GM19455 (cell line): ENCODE data around the gene GNG12.

Source experiments
- ATAC-seq: cut with Tn5 transposase; IDR thresholded peaks from one replicate; pipeline ENCODE4 v1.9.1; 2021; ENCODE audit not compliant: unreplicated experiment

The GNG12 gene

GRCh38 chr1:67832737-67833601, at the start of gene GNG12:
GNG12 (minus strand) TSS chr1:67833467; CDS start chr1:67707686, 125,781 bp downstream.
- no peak for ATAC-seq

DNA sequence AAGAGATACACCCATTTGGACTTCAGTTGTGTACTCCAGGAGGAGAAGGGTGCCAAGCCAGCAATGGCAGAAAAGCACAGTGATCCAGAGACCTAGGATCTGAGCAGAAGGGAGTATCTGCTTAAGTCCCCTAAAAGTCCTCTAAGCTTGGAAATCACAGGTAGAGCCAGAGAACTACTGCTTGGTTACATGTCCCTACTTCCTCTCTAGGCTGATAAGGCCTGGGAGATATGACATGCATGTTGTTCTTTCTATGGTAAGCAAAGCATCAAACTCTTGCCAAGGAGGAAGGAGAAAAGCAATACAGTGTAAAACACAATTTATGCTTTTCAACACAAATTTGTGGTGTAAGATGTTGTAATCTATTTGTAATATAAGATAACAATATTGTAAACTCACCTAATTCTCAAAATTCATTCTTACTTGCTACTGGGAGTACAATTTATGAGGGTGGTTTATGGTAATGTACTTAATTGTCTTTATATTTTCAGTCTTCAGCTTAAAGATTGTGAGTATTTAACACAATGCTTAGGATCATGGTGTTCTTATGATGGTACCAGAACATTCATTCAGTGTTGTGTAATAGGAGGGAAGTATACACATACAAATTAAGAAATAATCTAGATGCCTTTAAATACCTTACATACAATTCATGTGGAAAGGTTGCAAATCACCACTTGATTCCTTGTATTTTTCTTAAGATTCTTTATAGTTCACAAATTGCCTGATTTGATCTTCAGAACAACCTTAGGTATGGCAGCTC, 49.1 kb upstream of the GNG12 start:
- ATAC-seq, result no peak

DNA sequence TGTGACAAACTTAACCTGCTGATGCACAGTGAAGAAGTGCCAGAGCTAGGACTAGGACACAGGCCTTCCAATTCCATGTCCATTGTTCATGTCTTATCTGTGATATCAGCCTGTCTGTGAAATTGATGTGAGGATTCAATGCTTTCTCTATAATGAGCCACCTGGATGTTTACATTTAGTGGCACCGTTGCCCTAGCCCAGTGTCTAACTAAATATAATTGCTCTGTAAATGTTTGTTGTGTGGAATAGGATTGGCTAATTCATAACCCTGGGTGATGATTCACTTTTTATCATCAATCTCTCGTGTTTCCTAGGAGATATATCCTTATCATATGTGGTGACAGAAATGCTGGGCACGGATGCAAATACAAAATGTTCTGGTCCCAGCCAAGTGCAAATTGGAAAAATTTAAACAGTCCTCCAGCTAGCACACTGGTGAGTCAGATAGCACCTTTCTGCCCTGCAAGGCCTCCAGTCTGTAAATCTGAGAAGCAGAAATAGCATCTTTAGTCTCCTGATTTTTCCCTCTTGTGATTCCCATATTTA, 46.9 kb upstream of the GNG12 start:
- no peak for ATAC-seq

GRCh38 chr1:67879485-67879884, 46.2 kb upstream of the GNG12 start:
- ATAC-seq, result no peak

DNA sequence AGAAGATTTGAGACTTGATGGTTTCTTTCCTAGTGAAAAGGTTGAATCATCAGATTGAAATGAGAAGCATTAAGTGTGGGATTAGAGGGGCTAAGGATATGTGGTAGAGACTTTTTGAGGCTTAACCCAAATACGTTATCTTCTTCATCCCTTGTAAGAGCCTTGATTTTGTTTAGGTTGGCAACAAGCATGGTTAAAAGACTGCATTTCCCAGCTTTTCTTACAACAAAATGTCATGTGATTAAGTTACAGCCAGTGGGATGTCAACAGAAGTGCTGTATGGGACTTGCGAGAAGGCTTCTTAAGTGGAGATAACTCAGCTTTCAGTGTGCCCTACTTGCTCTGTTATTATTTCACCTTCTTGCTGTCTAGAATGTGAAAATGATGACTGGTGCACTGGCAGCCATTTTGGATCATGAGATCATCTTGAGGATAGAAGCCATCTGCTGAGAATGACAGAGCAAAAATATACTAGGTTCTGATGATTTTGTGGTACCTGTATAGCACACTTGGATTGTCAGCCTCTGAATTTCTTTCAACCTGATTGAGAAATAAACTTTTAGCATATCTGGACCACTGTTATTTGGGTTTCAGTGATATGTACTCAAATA, 41.3 kb upstream of the GNG12 start:
- no peak for ATAC-seq

- no peak for ATAC-seq
These were observed 36.0 kb upstream of the GNG12 start for GRCh38 chr1:67869233-67869632.

DNA sequence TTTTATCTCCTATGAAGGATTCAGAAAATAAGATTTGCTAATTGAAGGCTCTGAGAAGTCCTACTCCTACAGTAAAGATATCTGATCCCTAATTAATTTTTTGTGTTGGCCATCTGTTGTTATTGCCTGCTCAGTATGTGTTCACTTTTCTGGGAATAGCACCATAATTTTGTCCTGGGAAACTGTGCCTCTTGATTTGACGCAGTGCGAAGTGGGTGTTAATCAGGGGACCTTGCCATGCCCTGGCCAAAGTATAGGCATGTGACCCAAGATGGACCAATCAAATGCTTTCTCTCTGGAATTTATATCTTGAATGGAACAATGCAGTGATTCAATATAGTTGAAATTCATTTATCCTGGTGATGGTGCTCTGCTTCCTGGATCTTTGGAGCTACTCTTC, 30.4 kb upstream of the GNG12 start:
- no peak for ATAC-seq

GRCh38 chr1:67862685-67863084, 29.4 kb upstream of the GNG12 start:
- no peak for ATAC-seq

DNA sequence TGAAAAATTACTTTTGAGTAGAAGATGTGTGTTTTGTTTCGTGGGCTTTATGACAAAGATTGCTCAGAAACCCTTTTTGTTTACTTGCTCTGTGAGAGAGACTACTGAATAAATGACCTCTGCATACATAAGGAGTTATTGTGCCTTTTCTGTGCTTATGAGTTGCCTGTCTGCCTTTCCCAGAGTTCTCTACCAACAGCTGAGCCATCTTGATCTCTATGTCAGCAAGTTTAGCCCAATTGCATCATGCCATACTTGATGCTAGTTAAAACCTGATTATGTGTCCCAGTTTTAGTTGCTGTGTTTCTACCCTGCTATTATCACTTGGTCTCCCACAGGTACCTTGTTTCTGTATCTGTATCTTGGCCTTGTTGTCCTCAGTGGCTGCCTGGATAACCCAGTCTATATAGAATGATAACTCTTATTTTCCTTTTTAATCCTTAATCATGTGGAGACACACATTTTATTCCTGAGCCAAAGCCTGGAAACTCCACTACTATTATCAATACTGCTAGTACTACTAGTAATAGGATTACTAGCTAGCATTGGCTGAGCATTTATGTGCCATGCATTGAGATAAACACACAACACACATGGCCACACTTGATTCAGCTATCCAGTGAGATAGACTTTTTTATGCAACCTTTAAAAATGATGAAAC, 28.7 kb upstream of the GNG12 start:
- ATAC-seq, result no peak

DNA sequence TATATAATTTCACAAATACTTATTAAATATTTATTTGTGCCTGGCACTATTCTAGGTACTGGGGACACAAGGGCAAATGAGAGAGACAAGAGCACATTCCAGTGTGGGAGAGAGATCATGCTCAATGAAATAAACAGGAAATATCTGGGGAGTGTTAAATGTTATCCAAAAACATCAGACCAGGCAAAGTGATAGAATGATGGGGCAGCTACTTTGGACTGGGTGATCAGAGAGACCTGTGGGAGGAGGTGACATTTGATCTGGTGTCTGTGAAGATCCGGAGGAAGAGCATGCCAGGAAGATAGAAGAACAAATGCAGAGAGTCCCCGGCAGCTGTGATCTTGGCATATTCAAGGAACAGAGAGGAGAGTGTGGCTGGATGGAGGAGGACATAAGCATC, 27.5 kb upstream of the GNG12 start:
- ATAC-seq, result no peak

GRCh38 chr1:67856921-67857320, 23.7 kb upstream of the GNG12 start:
- no peak for ATAC-seq

- no peak for ATAC-seq
These were observed 22.7 kb upstream of the GNG12 start for GRCh38 chr1:67855961-67856360.

DNA sequence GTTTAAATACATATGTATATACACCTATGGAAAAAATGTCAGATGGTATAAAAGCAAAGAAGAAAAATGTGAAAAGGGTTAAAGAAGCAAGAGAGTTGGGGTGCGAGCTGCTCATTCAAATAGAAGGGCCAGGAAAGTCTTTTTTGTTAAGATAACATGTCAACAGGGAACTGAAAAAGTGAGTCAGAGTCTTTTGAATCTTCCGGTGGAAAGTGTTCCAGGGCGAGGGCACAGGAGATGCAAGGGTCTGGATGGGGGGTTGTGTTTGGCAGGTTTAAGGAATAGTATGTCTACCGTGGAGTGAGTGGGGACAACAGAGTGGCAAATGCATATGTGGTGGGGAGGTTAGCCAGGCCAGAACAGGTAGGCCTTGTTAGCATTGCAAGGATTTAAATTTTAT, 22.2 kb upstream of the GNG12 start:
- ATAC-seq, result no peak

DNA sequence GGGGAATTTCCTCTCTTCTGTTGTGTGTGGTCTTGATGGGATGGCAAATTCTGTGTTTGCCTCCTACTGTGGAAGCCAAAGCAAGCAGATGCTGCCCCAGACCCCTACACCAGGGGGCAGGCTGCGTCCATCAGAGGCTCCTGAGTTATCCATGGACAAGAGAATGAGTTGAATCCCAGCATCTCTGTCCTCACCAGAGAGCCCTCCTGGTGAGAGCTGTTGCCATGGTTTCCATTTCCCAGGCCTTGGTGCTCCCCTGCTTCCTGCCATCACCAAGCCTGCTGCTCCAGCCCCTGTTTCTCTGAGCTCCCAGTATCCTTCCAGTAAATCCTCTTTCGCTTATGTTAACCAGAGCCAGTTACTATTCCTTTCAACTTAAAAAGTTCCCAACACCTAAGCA, 20.4 kb upstream of the GNG12 start:
- ATAC-seq, result no peak

DNA sequence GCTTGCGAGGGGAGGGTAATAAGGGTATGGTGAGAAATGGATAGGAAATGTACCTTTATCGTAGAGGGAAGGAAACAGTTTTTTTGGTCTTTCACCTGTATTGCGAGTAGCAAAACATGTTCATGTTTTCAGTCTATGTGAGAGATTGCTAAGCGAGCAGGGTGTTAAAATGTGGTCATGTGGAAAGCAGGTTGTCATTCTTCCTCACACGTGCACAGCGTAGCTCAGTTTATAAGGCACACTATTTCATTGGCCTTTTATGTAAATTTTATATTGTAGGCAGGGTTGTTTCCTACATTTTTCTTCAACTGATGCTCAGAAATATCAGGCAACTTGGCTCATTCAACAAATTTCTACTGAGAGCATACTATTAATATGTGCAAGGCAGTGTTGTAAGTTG, 18.5 kb upstream of the GNG12 start:
- no peak for ATAC-seq

DNA sequence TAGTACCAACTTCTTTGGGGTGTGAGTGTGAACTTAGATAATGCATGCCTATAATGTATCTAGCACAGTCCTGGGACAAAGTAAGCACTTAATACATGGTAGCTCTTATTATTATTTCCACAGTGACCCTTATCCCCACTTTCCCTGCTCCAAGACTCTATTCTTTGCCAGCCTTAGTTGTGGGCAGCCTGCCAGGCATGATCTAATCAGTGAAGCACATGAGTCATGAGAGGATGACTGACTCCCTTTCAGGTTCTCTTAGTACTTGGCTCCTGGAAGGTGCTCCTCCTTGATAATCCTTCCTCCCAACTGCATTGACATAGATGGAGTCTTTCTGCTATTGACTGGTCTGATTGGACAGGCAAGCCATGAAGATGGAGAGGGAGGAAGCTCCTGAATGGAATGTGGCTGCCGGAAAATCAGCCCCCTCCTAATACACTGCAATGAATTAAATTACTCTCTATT, 17.4 kb upstream of the GNG12 start:
- ATAC-seq, result no peak

- no peak for ATAC-seq
These were observed 16.9 kb upstream of the GNG12 start for GRCh38 chr1:67850151-67850551.

GRCh38 chr1:67847466-67847865, 14.2 kb upstream of the GNG12 start:
- no peak for ATAC-seq

GRCh38 chr1:67846538-67846937, 13.3 kb upstream of the GNG12 start:
- ATAC-seq, result no peak

GRCh38 chr1:67844988-67845387, 11.7 kb upstream of the GNG12 start:
- ATAC-seq, result no peak

DNA sequence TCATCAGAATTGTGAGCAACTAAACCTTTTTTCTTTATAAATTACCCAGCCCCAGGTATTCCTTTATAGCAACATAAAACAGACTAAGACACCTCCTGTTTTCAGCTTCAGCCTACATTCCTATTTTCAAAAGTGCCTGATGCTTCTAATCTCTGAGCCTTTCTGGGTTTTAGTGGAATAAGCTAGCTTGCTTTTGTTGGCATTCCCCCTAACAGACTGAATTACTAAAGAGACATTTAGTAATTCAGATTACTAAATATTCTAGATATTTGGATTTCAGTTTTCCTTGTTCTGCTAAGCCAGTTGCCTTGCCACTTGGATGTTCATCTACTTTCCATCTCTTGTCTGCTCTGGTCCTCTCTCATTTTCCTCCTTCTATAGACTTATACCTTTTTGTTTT, 10.5 kb upstream of the GNG12 start:
- ATAC-seq, result no peak
